Measurements from ENCODE around the gene IL1RAPL2. TPM values are rescaled to one million over a fixed set of nuclear protein-coding genes. Genes with fewer than 3 reads are reported as not detected.

The IL1RAPL2 gene
- total RNA-seq, 1 donor from 2014 or later = not detected

DNA sequence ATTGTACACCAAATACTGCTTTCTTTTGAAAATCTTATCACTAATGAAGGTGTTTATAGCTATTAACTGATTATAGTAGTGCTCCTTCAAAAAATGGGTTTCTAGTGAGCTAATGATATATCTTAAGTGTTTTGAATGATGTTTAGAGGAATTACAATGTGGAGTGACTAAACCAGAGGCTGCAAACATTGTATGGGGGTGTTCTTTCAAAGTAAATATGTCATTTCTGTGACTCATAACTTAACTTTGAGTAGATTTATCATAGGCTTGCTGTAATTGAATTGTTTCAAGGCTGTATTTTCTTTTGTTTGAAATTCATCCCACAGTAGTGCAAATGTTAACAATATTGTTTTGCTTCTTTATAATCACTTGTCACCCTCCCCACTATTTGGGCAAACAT is 141.6 kb downstream of the IL1RAPL2 start:
- H3K36me3 ChIP-seq (ENCODE audit: control insufficient read depth, insufficient read depth, low read length) = no peaks in the 10 kb centered on the region
- no peaks in the 10 kb centered on the region for H3K27me3 ChIP-seq (ENCODE audit: control insufficient read depth, insufficient read depth, low read length)
- TF ChIP-seq CTCF (IDR thresholded peaks at IDR 0.05; ENCODE audit: insufficient read depth, low read length, severe bottlenecking) = no peak
- FAIRE-seq (no peak), DNase-seq (ENCODE audit: low read depth) (peak; percentile 62)
- H3K4me3 ChIP-seq (ENCODE audit: low read depth, low read length) = no peak overlapping the region

DNA sequence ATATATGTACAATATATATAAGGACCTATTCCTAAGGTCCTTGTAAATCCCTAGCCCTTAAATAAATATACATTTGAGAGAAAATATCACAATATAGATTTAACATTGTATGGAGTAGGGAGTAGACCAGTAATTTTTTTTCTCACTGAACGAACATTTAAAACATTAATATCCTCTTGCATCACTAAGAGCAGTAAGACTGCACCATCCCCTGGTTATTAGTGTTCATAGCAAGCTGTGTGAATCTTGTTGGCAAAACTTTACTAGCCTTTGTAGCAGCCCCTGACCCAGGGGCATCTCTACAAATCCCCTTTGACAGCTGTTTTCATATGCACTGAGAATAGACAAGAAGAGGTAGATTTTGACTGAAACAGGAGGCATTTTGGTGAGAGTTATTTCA is 146.5 kb downstream of the IL1RAPL2 start:
- no peak for FAIRE-seq
- no peak for TF ChIP-seq CTCF (IDR thresholded peaks at IDR 0.05; ENCODE audit: insufficient read depth, low read length, severe bottlenecking)

GRCh38 chrX:104721854-104722253 is 155.9 kb downstream of the IL1RAPL2 start:
- H3K4me3 ChIP-seq (ENCODE audit: low read depth, low read length) = no peak overlapping the region
- FAIRE-seq (no peak), DNase-seq (ENCODE audit: low read depth) (no peak)
- H3K27me3 ChIP-seq (ENCODE audit: control insufficient read depth, insufficient read depth, low read length) = no peaks in the 10 kb centered on the region
- no peak for TF ChIP-seq CTCF (IDR thresholded peaks at IDR 0.05; ENCODE audit: insufficient read depth, low read length, severe bottlenecking)
- no peaks in the 10 kb centered on the region for H3K36me3 ChIP-seq (ENCODE audit: control insufficient read depth, insufficient read depth, low read length)

More for the DNA sequence above, 146.5 kb downstream of the IL1RAPL2 start:
- Histone ChIP-seq H3K27me3 (ENCODE audit: control insufficient read depth, insufficient read depth, low read length) (no peaks in the 10 kb centered on the region), H3K36me3 (ENCODE audit: control insufficient read depth, insufficient read depth, low read length) (no peaks in the 10 kb centered on the region), H3K4me3 (ENCODE audit: low read depth, low read length) (no peak overlapping the region)
- DNase-seq (ENCODE audit: low read depth) = peak; percentile 9

- DNase-seq (ENCODE audit: low read depth) = no peak
- FAIRE-seq = no peak
- no peak for TF ChIP-seq CTCF (IDR thresholded peaks at IDR 0.05; ENCODE audit: insufficient read depth, low read length, severe bottlenecking)
- no peaks in the 10 kb centered on the region for H3K36me3 ChIP-seq (ENCODE audit: control insufficient read depth, insufficient read depth, low read length)
- H3K27me3 ChIP-seq (ENCODE audit: control insufficient read depth, insufficient read depth, low read length) = no peaks in the 10 kb centered on the region
- H3K4me3 ChIP-seq (ENCODE audit: low read depth, low read length) = no peak overlapping the region
Measured at GRCh38 chrX:104728456-104728855, 162.5 kb downstream of the IL1RAPL2 start.

DNA sequence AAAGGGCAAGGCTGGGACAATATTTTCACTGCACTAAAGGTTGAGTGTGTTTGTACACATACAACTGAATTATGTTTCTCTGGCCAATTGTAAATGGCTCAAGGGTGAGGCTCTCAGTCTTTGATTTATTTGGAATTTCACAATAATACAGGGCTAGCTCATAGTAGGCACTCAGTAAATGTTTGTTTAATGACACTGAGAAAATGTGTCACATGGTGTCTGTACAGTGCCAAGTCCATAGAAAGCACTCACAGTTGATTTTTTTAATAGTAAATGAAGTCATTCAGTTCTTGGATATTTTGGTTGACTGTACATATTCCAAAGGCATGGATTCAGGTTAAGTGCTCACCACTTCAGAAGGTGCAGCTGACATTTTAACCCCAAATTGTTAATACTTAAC is 176.4 kb downstream of the IL1RAPL2 start:
- no peak for FAIRE-seq
- Histone ChIP-seq H3K4me3 (ENCODE audit: low read depth, low read length) (no peak overlapping the region), H3K27me3 (ENCODE audit: control insufficient read depth, insufficient read depth, low read length) (no peaks in the 10 kb centered on the region), H3K36me3 (ENCODE audit: control insufficient read depth, insufficient read depth, low read length) (no peaks in the 10 kb centered on the region)
- TF ChIP-seq CTCF (IDR thresholded peaks at IDR 0.05; ENCODE audit: insufficient read depth, low read length, severe bottlenecking) = no peak
- DNase-seq (ENCODE audit: low read depth) = peak; percentile 18

DNA sequence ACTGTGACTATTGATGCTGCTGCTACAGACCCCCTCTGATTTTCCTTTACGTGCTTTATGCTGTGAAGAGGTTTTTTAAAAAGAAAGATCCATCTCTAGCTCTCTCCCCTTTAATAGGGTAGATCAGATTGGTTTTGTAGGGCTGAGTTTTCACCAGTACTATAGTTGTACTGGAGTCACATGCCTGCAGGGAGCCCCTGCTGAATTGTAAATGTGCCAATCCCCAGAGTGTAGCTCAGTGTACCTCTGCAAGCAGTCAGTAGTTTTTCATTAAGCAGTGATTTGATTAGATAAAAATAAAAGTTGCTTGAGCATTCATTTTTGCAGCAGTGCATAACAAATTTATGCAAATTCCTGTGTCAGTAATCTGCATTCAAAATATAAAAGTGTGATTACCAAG is 179.2 kb downstream of the IL1RAPL2 start:
- TF ChIP-seq CTCF (IDR thresholded peaks at IDR 0.05; ENCODE audit: insufficient read depth, low read length, severe bottlenecking) = no peak
- FAIRE-seq = no peak
- Histone ChIP-seq H3K27me3 (ENCODE audit: control insufficient read depth, insufficient read depth, low read length) (no peaks in the 10 kb centered on the region), H3K36me3 (ENCODE audit: control insufficient read depth, insufficient read depth, low read length) (no peaks in the 10 kb centered on the region), H3K4me3 (ENCODE audit: low read depth, low read length) (no peak overlapping the region)
- DNase-seq (ENCODE audit: low read depth) = no peak
